HG03095 (cell line): ENCODE results near the gene SLC16A9.
"Not testable (repeated sequence)": the region's sequence is repeated elsewhere in the genome, so short reads cannot be mapped to it uniquely, and the experiment has no call there.

Experiments used
- ATAC-seq: cut with Tn5 transposase; IDR thresholded peaks from one replicate; pipeline ENCODE4 v1.9.1; 2021; ENCODE audit warnings: moderate library complexity; ENCODE audit not compliant: unreplicated experiment

The SLC16A9 gene

DNA sequence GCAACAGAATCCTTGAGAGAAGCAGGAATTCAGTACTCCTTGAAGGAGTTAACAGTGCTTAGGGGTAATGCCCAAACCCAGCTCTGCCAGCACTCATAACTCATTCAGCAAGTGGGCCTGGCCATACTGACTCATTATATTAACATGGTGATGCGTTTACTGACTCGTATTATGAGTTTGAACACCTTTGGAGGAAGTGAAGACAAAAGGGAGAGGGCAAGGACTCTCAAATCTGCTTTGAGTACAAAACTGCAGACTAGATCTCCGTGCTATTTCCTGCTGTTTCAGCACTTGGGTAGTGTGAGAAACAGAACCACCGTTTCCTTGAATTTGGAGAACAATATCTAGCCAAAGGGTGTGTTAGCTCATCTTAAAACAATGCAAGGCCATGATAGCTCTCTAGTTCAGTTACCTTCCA lies 30.8 kb downstream of the SLC16A9 start:
- ATAC-seq = peak; percentile 73

GRCh38 chr10:59677253-59677831 lies 32.3 kb downstream of the SLC16A9 start:
- no peak for ATAC-seq

DNA sequence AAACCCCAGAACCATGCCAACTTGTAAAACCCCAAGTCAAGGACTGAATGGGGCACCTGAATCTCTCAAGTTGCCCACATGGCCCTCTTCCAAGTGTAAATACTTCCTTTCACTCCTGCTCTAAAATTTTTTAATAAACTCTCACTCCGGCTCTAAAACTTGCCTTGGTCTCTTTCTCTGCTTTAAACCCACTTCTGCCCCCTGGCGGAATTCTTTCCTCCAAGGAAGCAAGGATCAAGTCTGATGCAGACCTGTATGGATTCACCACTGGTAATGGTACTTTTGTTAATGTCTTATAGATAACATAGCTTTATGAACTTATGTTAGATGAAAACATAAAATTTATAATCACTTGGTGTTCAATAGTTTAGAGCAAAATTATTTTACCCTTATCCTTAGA lies 33.8 kb downstream of the SLC16A9 start:
- no peak for ATAC-seq

GRCh38 chr10:59674215-59674836 lies 35.3 kb downstream of the SLC16A9 start:
- no peak for ATAC-seq

- ATAC-seq = no peak
Measured at GRCh38 chr10:59672150-59672875, 37.3 kb downstream of the SLC16A9 start.

- no peak for ATAC-seq
Measured at GRCh38 chr10:59670269-59670668, 39.4 kb downstream of the SLC16A9 start.

GRCh38 chr10:59668096-59668495 lies 41.6 kb downstream of the SLC16A9 start:
- no peak for ATAC-seq

DNA sequence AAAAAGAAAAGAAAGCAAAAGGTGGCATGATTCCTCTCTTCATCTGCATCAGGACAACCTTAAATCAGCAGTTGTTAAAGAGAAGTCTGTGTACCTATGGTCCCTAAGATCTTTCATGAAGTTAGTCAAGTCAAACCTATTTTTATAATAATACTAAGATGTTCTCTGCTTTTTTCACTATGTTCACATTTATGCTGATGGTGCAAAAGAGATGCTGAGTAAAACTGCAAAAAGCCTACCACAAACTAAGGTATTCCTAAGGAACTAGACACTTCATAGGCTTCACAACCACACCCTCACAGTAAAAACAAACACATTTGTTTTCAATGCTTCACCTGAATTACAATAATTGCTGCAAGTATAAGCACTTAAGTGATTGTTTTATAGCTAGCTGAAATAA lies 43.3 kb downstream of the SLC16A9 start:
- no peak for ATAC-seq

DNA sequence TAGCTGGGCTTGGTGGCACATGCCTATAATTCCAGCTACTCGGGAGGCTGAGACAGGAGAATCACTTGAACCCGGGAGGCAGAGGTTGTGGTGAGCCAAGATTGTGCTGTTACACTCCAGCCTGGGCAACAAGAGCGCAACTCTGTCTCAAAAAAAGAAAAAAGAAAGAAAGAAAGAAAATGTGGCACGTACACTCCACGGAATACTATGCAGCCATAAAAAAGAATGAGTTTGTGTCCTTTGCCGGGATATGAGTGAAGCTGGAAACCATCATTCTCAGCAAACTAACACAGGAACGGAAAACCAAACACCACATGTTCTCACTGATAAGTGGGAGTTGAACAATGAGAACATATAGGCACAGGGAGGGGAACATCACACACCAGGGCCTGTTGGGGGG lies 46.4 kb downstream of the SLC16A9 start:
- not testable (repeated sequence) for ATAC-seq

- ATAC-seq = no peak
Measured at GRCh38 chr10:59657724-59658123, 51.9 kb downstream of the SLC16A9 start.

DNA sequence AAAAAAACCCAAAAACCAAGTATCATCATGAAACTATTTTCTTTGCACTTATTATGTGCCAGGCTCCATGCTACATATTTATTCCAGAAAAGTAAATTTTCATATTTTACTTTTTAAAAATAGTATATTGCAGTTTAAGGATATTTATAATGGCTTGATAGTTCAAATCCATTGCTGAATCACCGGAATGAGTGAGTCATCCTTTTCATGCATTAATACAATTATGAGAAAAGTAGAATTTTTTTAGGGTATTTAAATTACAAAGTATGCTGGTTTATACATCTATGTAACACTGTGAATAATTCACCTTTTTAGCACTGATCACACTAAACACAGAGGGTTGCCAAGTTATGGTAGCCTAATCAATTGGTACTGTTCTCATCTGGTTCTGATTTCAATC lies 54.3 kb downstream of the SLC16A9 start:
- ATAC-seq = no peak

- peak; percentile 72 for ATAC-seq
Measured at GRCh38 chr10:59654007-59654406, 55.6 kb downstream of the SLC16A9 start.

DNA sequence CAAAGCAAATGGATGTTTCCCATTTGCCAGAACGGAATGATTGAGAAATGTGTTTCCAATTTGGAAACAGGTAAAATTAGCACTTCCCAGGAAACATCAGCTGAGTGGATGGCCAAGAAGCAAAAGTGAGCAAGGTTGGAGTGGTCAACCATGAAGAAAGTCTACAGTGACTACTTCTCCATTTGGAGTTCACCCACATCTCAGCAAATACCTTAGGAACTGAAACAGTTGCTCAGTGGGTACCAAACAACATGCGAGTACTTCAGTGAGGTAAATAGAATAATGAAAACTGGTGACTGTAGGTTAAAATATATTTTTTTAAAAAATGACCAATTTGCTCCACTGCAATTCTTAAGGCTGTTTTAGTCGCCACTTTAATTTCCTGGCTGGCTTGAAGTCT lies 57.7 kb downstream of the SLC16A9 start:
- no peak for ATAC-seq

GRCh38 chr10:59649606-59650346 lies 59.9 kb downstream of the SLC16A9 start:
- no peak for ATAC-seq

- ATAC-seq = no peak
Measured at GRCh38 chr10:59648711-59649201, 60.9 kb downstream of the SLC16A9 start.

- ATAC-seq = no peak
Measured at GRCh38 chr10:59644841-59645240, 64.8 kb downstream of the SLC16A9 start.

- not testable (repeated sequence) for ATAC-seq
Measured at GRCh38 chr10:59641688-59642087, 68.0 kb downstream of the SLC16A9 start.

DNA sequence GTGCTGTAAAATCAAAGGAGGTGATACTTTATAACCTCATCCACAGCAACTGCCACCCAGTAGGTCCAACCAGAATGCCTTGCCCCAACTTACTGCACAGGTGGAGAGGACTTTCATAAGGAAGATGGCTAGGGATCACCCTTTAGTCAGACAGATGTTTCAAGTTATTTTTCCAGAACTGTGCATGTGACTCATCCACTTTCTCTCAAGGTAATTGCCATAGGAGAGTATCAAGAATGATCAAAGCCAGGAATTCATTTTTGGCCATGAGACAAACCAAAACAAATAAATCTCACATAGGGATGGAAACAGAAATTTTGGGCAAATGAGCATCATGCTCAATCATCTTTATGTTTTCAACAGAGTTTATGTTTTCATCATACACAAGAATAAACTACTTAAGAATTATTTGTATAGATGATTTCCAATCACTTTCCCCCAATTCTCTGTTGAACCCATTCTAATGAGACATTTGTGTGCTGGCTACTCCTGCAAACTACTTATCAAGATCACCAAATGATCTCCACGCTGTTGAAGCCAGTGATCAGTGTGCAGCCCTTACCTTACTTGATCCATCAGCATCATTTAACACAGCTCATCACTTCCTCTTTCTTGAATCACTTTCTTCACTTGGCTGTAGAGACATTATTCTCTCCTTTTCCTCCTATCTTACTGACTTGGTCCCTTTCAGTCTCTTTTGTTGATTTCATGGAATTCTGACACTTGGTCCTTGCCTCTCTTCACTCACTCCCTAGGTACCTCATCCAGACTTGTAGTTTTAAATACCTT lies 74.0 kb downstream of the SLC16A9 start:
- ATAC-seq = no peak

GRCh38 chr10:59634102-59634501 lies 75.5 kb downstream of the SLC16A9 start:
- ATAC-seq = no peak

DNA sequence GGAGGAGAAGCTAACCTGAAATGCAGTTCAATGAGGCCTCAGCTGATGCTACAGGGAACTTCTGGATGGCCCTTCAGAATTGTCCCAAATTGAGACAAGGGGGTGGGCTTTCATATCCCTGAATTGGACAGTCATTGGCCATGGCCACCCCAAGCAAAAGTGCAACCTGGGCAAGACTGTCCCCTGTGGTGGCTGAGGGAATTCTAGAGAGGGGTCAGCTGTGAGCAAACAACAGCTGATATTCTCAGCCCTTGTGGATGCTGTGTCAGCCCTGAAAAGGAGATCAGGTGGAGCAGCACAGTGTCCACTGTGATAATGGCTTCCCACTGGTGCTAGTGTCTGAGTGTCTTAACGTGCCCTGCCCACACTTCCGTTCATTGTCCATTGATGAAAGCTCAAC lies 76.6 kb downstream of the SLC16A9 start:
- no peak for ATAC-seq
